Measurements from ENCODE around the gene DCTD.

DNA sequence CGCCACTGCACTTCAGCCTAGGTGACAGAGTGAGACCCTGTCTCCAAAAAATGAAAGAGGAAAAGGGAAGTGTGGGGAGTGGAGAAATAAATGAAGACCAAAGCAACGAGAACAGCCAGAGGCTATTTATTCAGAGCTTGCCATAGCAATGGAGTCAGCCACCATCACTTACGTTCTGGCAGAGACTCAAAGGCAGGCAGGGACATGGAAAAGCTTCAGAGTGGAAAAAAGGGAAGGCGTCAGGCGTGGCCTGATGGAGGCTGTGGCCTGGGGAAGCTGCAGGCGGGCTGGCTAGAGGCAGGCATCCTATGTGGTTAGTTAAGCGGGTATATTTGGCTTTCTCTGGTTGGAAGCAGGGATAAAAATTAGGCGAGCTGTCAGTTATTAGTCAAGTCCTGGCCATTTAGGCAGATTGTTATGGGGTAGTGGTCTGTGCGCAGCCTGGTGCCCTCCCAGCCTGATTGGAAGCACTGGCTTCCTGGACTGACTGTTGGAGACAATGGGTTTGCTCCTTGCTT, 73.3 kb downstream of the DCTD start:
- TF ChIP-seq, protein P1, sequence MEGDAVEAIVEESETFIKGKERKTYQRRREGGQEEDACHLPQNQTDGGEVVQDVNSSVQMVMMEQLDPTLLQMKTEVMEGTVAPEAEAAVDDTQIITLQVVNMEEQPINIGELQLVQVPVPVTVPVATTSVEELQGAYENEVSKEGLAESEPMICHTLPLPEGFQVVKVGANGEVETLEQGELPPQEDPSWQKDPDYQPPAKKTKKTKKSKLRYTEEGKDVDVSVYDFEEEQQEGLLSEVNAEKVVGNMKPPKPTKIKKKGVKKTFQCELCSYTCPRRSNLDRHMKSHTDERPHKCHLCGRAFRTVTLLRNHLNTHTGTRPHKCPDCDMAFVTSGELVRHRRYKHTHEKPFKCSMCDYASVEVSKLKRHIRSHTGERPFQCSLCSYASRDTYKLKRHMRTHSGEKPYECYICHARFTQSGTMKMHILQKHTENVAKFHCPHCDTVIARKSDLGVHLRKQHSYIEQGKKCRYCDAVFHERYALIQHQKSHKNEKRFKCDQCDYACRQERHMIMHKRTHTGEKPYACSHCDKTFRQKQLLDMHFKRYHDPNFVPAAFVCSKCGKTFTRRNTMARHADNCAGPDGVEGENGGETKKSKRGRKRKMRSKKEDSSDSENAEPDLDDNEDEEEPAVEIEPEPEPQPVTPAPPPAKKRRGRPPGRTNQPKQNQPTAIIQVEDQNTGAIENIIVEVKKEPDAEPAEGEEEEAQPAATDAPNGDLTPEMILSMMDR (IDR thresholded peaks at IDR 0.05; ENCODE audit: poor library complexity), result no peak
- TF ChIP-seq EZH2 (IDR thresholded peaks at IDR 0.05; ENCODE audit: borderline replicate concordance), result no peak
